GM19468 (cell line): ENCODE results near the gene VASN.

Experiments
- ATAC-seq: cut with Tn5 transposase; IDR thresholded peaks from one replicate; pipeline ENCODE4 v1.9.1; 2021; ENCODE audit warnings: mild to moderate bottlenecking, moderate library complexity, moderate number of reproducible peaks; ENCODE audit not compliant: unreplicated experiment; ENCODE audit errors: extremely low read depth

Gene VASN

DNA sequence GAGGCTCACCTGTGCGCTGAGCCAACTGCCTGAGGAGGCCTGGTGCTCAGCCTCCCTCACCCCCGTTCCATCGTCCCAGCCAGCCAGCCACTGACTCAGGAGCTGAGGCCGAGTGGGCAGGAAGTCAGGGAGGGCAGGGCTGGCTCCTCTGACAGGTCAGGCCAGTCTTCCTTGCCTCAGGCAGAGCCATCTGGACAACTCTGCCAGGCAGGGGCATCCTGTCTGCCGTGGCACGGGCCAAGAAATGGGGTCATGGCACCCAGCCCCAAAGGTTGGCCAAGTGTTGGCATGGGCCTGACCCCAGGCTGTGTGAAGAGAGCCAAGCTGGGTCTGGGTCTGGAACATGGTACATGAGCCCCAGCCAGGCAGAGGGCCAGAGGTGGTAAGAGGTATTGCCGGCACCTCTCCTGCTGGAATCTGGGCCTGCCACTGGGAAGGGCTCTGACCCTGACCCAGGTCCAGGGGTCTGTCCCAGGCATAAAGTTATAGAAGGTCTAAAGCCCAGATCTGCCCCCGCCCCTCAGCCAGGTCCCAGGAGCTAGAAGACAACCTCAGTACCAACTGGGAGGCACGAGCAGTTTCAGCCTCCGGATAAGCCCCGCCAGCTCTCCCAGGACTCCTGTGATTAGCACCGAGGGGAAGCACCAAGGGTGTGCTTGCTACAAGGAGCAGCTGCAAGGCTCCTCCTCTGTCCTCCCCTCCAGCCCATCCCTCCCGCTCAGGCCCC is 2.5 kb upstream of the VASN start:
- ATAC-seq, result no peak

DNA sequence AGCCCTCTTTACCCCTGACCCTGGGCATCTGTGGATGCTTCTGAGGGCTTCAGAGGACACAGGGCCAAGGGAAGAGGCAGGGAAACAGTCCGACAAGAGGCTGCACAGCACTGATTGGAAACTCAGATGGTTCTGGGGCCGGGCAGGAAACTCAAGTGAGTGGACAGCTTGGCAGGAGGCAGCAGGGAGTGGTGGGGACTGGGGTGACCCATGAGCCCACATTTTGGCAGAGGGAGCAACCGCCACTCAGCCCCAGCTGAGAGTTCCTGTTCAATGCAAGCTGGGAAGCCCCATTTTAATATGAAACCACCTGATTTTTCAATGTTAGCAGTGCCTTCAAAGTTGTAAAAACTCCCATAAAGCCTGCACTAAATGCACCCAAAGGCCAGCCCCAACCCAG is 1.5 kb upstream of the VASN start:
- no peak for ATAC-seq

DNA sequence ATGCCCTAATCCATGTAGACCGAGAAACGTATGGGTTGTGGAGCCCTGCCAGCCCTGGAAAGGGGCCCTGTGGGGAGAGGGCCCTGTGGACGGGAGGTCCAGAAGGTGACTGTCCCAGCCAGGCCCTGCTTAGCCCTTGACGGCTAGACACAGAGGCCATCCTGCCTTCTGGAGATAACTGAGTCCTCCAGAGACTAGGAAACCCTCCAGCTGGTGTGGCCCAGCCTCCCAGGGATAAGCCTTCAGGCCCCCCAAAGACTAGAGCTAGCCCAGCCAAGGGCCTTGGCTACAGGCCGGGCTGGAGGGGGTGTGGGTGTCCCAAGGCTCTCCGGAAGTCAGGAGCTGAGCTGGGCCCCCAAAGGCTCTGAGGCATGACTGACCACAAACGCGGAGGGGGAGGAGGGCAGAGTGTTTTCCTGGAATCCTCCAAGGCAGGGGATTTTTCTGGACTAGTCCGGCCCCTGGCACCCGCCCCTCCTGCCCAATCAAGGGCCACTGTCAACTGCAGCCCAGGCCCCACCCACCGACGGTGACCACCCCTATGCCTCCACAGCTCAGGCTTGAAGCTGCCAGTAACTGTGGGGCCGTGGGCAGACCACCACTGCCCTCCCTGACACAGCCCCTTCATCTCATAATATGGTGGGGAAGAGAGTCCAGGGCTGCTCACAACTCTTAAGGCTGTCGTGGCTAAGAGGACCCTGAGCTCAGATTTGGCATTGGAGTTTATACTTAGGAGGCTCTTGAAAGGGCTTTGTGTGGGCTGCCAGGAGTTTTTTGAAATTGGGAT is 885 bp upstream of the VASN start:
- ATAC-seq, result no peak

DNA sequence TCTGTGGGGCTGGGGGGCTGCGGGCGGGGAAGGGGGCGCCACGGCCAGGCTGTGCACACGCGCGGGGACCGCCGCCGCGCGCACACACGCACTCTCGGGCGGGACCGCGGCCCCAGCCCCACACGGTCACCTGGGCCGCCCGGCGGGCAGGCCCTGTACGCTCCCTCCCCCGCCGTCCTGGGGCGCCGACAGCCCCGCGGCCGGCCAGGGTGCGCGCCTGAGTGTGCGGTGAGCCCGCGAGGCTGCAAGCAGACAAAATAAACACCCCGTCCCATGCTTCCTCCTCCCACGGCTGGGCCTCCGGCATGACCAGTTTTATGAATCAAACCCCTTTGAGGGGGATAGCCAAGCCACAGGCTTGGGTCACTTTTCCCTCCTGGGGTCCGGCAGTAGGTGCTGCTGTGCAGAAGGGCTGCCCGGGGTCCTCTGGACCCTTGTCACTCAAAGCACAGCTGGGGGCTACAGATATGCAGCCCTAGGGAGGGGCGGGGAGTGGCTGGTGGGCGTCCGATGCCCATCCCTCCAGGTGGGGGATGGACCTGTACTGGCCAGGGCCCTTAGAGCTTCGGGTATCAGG is 441 bp downstream of the VASN start:
- no peak for ATAC-seq

DNA sequence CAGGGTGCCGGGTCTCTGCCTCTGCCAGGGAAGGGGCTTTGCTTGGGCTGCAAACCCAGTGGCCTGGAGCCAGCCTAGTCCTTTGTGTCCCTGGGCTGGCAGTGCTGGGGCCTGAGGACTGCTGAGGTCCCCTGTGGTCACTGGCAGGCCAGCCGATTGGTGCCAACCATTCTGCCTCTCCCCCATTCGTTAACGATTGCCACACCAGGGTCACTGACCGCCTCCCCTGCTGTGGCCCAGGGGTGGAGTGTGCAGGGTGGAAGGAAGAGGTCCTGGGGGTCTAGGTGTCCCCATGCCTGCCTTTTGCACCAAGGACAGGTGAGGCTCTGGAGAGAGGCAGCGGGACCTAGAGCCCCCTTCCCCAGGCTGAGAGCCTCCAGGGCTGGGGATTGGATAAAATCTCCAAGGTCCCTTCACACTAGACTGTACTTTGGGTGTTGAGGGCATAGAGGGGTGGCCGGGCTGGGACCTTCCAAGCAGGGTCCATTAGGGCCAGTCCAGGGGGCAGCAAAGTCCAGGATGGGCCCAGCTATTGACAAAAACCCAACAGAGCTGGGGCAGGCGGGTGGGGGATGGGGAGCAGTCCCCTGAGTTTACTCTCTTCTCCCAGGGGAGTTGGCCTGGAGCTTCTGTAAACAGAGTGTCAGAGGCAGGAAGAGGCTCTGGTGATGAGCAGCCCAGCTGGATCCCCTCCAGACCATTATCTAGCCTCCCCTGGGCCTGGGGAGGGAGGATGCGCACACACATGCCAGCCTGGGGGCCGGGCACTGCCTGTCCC is 1.1 kb downstream of the VASN start:
- no peak for ATAC-seq

DNA sequence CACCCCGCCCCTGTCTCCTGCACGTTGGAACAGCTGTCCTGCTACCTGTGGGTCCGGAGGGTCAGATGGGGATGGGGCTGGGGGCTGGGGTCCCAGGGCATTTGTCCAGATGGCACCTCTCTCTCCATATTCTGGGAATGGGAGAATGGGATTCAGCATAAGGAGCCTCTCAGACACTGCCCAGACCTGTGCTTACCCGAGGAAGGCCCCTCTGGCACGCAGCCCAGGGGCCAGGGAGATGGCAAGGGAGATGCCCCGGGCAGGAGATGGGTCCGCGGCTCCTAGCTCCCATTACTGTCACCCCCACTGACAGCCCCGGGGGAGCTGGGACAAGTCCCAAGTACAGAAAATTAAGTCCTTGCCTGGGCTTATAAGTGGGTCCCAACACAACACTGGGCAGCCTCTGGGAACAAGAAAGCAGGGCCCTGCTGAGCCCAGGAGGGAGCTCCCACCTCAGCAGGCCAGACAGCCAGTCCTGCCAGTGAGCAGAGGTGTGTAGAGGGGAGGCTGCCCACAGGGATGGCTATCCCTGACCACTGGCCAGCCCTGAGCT is 1.8 kb downstream of the VASN start:
- no peak for ATAC-seq

DNA sequence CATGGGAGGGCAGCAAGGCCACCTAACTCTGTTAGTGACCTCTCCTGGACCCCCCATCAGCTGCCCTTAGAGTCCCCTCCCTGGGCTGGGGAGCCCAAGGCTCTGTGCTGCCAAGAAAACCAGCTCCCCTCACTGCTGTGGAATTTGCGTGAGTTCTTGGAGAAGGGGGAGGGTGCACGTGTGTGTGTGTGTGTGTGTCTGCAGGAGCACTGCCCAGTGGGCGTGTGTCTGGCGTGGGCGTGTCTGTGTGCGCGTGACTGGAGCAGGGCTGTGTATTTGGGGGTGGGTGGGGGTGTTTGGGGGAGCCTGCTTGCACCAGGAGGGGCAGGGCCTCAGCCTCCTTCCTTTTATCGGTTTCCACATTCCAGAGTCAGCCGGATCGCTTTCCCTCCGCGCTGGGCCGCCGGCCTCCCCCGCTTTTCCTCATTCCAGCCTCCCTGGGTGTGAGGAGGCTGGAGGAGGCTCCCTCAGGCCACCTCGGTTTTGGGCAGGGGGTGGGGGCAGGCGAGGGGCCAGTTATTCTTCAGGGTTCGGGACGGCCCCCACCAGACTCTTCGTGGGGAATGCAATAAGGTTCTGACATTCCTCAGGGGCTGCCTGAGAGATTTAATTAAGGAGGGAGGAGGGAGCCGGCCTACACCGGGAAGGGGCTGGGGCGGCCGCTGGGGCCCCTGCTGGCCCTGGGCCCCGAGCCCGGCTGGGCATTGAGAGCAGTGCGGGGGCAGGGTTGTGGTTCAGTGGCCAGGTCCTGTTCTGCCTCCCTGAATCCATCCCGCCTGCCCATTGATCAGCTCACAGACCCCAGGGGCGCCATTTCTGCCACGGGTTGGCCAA is 2.5 kb downstream of the VASN start:
- no peak for ATAC-seq

DNA sequence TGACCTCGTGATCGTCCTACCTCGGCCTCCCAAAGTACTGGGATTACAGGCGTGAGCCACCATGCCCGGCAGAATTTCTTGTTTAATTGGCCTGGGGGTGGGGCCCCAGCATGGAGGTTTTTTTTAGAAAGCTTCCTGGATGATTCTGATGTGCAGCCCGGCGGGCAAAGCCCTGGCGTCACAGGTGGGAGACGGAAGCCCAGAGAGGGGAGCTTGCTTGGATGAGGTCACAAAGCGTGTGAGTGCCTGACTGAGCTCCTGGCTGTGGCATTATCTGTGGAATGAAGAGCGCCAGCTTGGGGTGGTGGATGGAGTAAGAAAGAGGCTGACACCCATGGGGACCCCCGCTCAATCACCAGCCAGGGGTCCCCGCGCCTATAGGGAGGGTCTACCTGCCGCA is 4.1 kb downstream of the VASN start:
- ATAC-seq, result no peak

DNA sequence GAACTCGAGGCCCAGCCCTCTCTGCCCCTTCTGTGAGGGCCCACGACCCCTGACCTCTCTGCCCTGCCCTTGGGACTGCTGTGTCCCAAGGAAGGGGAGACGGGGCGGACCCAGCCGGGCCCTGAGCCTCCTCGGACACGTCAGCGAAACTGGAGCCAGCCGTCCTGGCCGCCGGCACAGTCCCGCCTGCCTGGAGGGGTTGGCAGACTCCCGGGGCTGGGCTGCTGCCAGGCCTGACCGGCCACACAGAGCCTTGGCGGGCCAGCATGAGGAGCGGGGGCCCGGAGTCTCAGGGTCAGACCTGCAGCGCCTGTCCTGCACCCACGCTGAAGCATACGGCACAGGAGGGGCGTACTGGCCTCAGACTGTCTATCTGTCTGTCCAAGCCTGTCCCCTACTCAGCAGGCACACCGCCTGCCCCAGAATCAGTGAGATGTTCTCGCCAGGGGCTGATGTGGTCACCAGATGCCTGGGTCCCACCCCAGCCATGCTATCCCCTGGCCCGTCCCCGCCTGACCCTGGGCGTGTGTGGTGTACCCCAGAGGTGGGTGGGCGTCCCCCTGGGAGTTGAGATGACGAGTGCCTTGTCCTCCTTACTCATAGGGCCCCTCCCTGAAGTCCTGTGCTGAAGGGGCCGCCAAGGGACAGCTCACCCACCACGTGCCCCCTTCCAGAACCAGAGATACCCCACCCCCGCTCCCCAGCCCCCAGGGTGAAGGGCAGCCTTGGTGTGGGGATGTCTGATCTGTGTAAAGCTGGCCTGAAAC is 4.7 kb downstream of the VASN start:
- no peak for ATAC-seq

DNA sequence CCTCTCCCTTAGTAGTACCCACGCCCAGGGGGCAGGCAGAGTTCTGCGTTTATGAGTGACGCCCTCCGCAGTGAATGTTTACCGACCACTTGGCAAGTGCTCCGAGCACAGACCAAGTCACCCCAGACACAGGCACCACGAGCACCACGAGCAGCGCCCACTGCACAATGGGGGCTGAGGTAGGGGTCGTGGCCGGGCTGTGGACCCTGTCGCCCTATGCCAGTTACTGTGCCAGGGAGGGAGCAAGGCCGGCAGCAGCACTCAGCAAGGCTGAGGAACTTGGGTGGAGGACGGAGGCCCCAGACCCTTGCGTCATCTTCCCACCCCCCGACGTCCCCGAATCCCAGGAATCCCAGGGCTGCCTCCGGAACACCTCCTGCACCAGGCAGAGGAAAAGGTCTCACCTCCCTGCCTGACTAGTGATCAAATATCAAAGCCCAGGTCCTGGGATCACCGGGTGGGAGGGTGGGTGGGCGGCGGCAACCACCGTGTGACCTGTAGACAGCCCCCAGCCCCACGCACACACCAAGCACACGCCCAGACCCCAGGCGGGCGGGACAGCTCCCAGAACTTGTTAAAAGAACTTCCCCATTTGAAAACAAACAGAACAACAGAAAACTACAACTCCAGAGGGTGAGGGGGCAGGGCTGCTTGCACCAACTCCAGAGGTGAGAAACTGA is 5.4 kb downstream of the VASN start:
- no peak for ATAC-seq

DNA sequence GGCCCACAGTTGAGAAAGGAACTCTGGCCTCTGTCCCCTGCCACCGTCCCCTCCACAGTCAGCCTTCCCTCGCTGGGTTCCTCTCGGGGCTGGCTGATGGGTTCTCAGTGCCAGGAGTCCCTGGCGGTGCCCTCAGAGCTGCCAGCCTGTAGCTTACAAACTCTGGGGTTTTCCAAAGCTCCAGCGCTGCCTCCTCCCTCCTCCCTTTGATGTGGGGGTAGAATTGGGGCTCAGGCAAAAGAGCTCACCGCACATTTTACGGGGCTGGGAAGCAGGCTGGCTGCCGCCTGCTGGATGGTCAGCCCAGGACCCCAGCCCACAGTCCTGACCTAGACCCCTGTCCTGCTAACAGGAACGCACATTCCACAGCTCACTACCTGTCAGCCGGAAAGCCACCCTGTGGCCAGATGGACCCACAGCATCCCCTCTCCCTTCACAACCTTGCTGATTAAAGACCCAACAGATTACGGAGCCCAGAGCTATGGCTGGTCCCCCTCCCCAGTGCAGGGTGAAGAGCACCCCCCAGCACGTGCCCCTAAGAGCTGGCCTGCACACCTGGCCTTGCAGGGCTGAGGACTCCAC is 6.0 kb downstream of the VASN start:
- no peak for ATAC-seq

DNA sequence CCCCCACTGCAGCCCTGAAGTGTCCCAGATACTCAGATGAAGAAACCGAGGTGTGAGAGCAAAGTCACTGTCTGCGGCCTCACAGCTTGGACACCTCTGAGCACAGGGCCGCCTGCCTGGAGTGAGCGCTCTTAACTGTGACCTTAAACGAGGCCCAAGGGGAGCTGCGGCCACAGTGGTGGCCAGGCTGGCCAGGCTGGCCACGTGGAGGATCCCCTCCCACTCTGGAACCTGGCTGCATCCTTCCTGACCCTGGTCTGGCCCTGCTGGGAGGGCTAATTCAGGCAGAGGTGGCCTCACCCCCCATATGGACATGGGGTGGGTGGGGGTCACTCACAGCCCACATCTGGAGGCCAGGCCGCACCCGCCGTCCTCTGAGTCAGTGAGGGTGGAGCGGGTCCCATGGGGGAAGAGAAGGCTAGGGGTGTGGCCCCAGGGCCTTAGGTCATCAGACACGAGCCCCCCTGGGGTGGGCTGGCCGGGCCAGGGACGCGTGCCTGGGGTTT is 6.6 kb downstream of the VASN start:
- no peak for ATAC-seq

DNA sequence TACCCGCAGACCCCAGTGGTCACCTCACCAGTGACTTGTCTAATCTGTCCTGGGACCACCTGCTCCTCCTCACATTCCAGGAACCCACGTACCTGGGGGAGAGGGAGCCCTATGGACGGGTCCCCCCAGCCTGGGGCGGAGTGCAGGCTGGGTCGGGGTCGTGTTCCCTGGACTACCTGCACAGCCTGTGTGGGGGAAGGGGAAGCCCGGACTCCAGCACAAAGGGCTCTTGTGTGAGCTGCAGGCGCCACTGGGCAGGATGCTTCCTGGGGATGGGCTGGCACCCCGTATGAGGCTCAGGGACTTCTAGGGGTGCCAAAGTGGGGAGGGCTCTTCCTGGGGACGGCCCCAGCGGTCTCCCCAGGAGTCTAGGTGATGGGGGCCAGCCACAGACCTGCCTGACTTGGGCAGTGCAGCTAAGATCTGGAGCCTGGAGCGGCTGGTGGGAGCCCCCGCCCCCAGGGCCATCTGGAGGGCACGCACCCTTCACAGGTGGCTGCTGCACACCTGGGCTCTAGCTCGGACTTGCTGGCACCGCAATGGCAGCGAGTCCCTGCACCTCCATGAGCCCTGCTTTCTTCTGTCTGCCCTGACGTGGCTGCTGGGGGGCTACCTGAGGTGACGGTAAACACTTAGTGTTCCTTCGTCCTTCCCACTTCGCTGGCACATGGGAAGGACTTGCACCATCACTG is 7.5 kb downstream of the VASN start:
- no peak for ATAC-seq

DNA sequence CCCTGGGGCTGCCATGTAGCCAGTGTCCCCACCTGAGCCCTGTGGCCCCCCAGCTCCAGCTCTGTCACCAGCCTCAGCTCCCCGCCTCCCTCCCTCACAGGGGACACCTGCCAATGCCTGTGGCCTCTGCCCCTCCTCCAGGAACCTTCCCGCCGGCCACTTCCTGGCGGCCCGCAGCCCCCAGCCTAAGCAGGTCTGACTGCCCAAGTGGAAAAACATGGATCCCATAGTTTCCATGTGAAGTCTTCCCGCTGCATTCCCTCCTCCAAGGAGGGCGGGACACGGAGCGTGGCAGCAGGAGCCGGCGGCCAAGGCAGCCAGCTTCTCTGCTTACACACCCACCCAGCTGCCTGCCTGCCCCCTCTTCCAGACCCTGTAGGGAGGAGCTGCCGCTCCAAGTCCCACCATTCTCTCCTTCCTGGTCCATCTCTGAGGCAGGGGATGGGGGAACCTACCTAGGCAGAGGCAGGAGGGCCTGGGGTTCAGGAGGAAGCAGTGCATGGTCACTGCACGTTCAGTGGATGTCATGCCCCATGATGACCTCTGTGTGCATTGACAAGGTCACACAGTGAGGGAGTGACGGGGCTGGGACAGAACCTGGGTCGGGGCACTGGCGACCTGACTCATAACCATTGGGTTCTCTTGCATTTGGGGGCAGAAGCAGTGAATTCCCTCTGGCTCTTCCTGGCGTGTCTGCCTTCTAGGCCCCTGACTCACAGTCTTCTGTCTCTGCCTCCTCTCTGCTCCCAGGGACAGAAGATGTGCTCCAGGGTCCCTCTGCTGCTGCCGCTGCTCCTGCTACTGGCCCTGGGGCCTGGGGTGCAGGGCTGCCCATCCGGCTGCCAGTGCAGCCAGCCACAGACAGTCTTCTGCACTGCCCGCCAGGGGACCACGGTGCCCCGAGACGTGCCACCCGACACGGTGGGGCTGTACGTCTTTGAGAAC is 8.7 kb downstream of the VASN start:
- no peak for ATAC-seq

DNA sequence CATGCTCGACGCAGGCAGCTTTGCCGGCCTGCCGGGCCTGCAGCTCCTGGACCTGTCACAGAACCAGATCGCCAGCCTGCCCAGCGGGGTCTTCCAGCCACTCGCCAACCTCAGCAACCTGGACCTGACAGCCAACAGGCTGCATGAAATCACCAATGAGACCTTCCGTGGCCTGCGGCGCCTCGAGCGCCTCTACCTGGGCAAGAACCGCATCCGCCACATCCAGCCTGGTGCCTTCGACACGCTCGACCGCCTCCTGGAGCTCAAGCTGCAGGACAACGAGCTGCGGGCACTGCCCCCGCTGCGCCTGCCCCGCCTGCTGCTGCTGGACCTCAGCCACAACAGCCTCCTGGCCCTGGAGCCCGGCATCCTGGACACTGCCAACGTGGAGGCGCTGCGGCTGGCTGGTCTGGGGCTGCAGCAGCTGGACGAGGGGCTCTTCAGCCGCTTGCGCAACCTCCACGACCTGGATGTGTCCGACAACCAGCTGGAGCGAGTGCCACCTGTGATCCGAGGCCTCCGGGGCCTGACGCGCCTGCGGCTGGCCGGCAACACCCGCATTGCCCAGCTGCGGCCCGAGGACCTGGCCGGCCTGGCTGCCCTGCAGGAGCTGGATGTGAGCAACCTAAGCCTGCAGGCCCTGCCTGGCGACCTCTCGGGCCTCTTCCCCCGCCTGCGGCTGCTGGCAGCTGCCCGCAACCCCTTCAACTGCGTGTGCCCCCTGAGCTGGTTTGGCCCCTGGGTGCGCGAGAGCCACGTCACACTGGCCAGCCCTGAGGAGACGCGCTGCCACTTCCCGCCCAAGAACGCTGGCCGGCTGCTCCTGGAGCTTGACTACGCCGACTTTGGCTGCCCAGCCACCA is 9.7 kb downstream of the VASN start:
- no peak for ATAC-seq
